GM12875 (cell line): ENCODE measurements around the gene CLTA.

ENCODE experiments used
- H3K4me3 ChIP-seq: one replicate; pipeline ENCODE4 v1.5.1; 2011; ENCODE audit warnings: low read depth, low read length, control low read depth
- CTCF ChIP-seq: IDR thresholded peaks from 2 replicates; pipeline ENCODE4 v1.5.1; 2011; ENCODE audit warnings: low read depth, mild to moderate bottlenecking, control low read depth, inconsistent platforms, low read length, moderate library complexity, borderline replicate concordance; ENCODE audit not compliant: insufficient read depth

CLTA gene

GRCh38 chr9:36191290-36191645 is 547 bp downstream of the CLTA start:
- H3K4me3 ChIP-seq = peak overlapping the region; percentile 93

DNA sequence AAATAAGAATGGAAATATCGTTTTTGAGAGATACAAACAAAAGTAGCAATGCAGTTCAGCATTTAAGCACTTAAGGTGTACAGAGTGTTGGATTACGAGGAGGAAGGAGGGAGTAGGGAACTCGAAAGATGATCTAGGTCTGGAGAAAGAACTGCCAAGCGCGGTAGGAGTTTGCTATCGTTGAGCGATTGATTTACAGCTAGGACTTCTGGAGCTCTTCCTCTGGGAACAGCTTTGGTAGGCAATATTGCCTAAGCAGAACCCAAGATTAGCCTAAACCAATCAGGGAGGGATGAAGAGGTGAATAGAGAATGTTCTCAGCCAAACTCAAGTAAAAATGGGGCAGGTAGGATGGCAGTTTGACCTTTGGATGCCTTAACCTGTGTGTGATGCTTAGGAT is 965 bp downstream of the CLTA start:
- TF ChIP-seq CTCF = no peak
- peak overlapping the region; percentile 93 for H3K4me3 ChIP-seq

More at GRCh38 chr9:36191290-36191645, 547 bp downstream of the CLTA start:
- TF ChIP-seq CTCF = no peak

DNA sequence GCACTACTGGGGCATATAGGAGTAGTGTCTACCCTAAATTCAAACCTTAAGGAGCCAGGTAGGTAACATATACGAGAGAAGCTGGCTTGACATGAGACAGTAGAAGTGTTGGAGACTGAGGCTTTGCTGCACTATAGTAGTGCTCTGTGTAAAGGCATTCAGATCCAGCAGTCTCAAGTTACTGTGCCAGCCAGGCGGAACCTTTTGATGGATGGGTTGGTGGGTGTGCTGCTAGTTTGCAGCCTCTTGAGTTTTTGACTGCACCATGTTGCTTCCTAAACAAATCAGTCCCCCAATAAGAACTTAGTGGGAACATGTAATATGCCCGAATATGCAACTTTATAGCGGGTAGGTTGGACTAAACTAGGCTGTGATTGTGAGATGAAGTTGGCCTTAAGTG is 1.5 kb downstream of the CLTA start:
- no peak for TF ChIP-seq CTCF

DNA sequence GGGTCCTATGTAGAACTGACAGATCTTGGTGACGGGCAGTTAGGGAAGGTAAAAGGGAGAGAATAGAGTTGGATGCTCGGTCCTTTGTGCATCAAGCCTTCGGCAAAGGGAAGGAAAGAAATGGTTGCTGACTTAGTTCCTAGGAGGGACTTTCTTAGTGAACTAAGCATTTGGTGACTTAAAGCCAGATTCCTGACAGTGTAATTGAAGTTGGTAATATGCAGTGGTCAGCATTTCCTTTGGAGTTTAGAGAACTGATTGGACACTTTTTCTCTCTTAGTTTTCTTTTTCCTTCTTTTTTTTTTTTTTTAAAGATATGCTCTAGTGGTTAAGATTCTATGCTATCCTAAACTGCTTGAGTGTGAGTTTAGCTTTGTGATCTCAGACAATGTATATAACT is 2.3 kb downstream of the CLTA start:
- TF ChIP-seq CTCF = no peak
- peak overlapping the region; percentile 38 for H3K4me3 ChIP-seq

More for the DNA sequence above, 1.5 kb downstream of the CLTA start:
- H3K4me3 ChIP-seq = peak overlapping the region; percentile 93

- H3K4me3 ChIP-seq = no peak overlapping the region
- TF ChIP-seq CTCF = no peak
These were observed 3.7 kb downstream of the CLTA start for GRCh38 chr9:36194326-36195000.

DNA sequence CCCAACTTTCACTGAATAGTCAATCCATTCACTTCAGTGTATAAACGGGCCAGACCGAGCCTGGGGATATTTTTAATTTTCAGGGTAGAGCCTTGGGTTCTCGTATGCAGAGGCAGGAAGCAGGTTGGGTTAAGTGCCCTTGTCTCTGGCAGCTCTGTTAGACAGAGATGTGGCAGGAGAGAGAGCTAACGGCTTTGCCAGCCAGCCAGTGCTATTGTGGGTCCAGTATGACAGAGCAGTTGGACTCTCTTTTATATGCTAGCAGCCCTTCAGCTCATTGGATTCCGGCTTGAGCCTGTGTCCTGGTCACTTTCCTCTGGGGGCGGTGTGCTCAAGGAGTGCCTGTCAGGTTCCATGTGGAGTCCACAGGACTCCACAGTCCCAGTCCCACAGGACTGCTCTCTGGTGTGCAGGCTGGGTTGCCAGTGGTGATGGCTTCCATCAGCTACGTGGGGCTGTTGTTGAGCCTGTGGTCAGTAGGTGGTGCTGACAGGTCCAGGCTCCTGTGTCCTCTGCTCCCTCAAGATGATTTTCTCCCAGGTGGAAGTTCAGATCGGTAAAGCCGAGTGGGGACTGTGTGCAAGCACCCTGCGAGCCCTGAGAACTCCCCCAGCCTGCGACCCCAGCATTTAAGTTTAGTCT is 14.3 kb downstream of the CLTA start:
- no peak overlapping the region for H3K4me3 ChIP-seq
- TF ChIP-seq CTCF = no peak

- TF ChIP-seq CTCF = no peak
- H3K4me3 ChIP-seq = no peak overlapping the region
These were observed 16.3 kb downstream of the CLTA start for GRCh38 chr9:36207016-36207415.
